HG03045 (cell line): ENCODE measurements around the gene ATP9B.

Source experiments
- ATAC-seq: cut with Tn5 transposase; IDR thresholded peaks from one replicate; pipeline ENCODE4 v1.9.1; 2021; ENCODE audit warnings: mild to moderate bottlenecking, moderate library complexity; ENCODE audit not compliant: unreplicated experiment

ATP9B gene

GRCh38 chr18:79377187-79377891, 308.1 kb downstream of the ATP9B start:
- no peak for ATAC-seq

GRCh38 chr18:79378536-79379250, 309.5 kb downstream of the ATP9B start:
- ATAC-seq: peak; percentile 55

DNA sequence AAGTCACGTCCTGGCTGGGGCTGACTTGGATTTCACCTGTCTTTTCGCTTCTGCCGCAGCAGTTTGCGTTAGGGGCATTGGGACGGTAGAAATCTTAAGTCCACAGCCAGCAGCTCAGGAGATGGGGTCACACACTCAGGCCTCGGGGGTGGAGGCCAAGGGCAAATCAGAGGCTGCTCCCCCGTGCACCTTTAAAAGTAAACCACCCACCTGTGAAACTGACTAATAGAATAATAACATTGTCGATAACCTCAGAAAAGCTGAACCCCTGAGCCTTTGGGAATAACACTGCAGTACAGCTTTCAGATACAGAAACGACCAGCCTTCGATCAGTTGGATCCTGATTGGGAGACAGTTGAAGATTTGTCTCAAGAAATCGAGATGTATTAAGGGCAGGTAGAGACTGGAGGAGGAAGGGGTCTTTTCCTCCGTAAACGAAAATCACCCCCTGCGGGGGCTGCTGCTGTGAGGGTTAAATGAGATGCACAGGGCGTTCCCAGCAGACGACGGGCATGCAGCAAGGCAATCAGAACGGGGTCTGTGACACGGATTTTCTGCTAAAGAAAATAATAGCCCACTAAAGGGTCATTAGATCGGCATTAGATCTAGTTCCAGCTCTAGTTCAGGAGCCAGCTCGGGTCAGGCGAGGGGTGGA, 310.2 kb downstream of the ATP9B start:
- no peak for ATAC-seq

DNA sequence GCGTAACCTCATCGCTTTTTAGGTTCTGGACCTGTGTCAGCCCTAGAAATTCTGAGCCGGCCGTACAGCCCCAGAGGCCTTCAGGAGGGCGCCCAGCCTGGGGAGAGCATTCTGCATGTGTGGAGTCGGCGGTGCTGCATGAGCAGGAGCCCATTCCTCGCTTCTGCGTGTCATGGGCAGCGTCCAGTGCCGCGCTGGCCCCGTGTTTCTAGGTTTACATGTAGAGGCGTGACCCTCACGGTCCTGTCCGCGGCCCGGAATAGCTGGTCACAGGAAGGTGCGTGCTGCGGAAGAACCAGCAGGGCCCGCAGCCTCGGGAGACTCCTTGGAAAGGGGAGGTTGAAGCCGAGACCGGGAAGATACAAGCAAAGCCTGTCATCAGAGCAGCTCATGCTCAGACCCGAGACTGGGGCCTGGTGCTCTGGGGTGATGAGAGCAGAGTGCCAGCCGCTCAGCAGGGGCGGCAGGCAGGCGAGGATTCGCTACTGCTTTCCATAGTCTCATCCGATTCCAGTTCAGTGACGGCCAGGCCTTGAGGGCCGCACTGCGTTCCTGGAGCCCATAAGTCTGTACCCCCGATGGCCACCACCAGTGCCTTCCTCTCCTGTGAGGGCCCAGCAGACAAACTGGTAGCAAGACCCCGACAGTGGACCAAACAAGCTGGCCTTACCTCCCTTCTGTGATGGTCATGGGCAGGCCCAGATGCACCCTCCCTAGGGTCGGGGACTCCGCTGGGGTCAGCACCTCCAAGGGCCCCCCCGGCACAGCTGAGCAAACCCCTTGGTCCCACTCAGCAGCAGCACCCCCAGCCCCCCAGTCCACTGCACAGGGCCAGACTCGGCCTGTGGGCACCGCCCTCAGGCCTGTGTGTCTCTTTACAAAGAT, 311.0 kb downstream of the ATP9B start:
- ATAC-seq: no peak

GRCh38 chr18:79380816-79381806, 311.9 kb downstream of the ATP9B start:
- ATAC-seq: peak; percentile 35

GRCh38 chr18:79381811-79382311, 312.7 kb downstream of the ATP9B start:
- no peak for ATAC-seq

- ATAC-seq: no peak
Measured at GRCh38 chr18:79382681-79383387, 313.6 kb downstream of the ATP9B start.

GRCh38 chr18:79383388-79384056, 314.3 kb downstream of the ATP9B start:
- ATAC-seq: no peak

GRCh38 chr18:79384151-79384807, 315.1 kb downstream of the ATP9B start:
- no peak for ATAC-seq

DNA sequence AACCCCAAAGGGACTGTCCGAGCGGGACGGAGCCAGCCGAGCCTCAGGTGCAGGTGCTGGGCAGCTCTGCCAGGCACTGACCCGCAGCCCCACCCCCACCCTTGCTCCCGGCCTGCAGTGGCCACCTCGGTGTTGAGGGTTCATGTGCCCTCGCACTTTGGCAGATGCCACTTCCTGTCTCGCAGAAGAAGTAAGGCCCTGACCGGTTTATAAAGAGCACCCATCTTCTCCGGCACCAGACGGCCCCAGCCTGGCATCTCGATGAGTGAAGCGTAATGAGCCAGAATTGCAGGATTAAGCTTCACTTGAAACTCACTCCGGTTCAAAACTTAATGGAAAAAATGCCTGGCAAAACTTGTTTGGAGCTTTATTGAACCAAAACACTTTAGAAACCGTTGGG, 315.6 kb downstream of the ATP9B start:
- ATAC-seq: no peak

- ATAC-seq: no peak
Measured at GRCh38 chr18:79385326-79385707, 316.1 kb downstream of the ATP9B start.

- ATAC-seq: no peak
Measured at GRCh38 chr18:79385708-79386341, 316.6 kb downstream of the ATP9B start.

DNA sequence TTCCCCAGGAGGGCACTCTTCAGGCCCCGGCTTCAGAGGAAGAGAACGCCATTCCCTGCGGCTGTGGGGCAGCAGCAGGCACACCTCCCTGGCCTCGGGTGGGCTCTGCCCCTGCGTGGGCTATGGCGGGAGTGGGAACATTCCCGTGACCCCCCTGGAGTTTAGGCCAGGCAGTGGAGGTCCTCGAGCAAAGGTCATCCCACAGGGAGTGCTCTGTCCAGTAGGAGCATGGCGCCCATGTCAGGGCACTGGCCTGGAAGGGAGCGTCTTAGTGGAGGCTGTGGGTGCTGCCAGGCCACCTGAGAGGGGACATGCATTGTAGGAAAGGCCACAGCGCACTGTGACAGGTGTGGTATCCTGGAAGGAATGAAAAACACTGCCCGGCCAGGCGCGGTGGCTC, 317.4 kb downstream of the ATP9B start:
- ATAC-seq: no peak

GRCh38 chr18:79387214-79387613, 318.0 kb downstream of the ATP9B start:
- no peak for ATAC-seq

GRCh38 chr18:79387615-79388014, 318.4 kb downstream of the ATP9B start:
- ATAC-seq: no peak

DNA sequence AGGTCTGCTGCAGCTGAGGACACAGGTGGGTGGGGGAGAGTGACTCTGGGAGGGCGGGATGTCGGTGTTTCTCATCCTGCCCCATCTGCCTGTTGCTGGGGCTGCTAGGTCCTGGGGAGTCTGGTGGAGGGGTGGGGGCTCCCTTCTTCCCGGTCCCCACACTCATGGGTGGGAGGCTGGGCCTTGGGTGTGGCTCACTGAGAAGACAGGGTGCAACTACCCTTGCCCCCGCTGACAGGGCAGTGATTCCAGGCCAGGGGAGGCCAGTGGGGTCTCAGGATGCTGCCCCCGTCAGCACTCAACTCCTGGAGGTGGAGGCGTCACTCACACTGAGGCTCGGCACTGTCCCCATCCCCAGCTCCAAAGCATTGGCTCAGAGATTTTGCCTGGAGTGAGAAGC, 318.8 kb downstream of the ATP9B start:
- ATAC-seq: no peak

GRCh38 chr18:79389689-79390088, 320.5 kb downstream of the ATP9B start:
- ATAC-seq: no peak

GRCh38 chr18:79392226-79392625, 323.0 kb downstream of the ATP9B start:
- ATAC-seq: no peak
